Uterus (tissue), 2 donors: Measurements from ENCODE around the gene PLPPR3.

Source experiments
- CTCF ChIP-seq, 4 experiments: fragments of 200-600 bp in 2 of 4; fragments of 450-650 bp in 2 of 4; sonication (generic) in 2 of 4; IDR thresholded peaks; one replicate each; pipeline ENCODE4 v1.5.1; 2016 to 2019; ENCODE audit warnings: antibody characterized with exemption in 4 of 4, mild to moderate bottlenecking in 2 of 4, moderate library complexity in 1 of 4
- POLR2A ChIP-seq, 2 donors: fragments of 450-650 bp; IDR thresholded peaks; one replicate each; pipeline ENCODE4 v1.6.1; 2016; ENCODE audit warnings: antibody characterized with exemption in 2 of 2, mild to moderate bottlenecking in 1 of 2, moderate library complexity in 1 of 2

GRCh38 chr19:845707-846521 is 24.2 kb upstream of the PLPPR3 start:
- TF ChIP-seq POLR2A (IDR thresholded peaks at IDR 0.05) (no peak), CTCF (IDR thresholded peaks at IDR 0.05) (no peak)
